VCaP (cell line): ENCODE data around the gene TBC1D22A.

Experiments
- H3K27ac ChIP-seq: fragments of 450-650 bp; 2 replicates; pipeline ENCODE4 v1.5.1; 2017
- TF ChIP-seq, protein P1 (sequence below): fragments of 450-650 bp; conservative IDR thresholded peaks from 2 replicates; pipeline ENCODE4 v1.5.1; 2017; ENCODE audit warnings: mild to moderate bottlenecking, moderate library complexity

The TBC1D22A gene

DNA sequence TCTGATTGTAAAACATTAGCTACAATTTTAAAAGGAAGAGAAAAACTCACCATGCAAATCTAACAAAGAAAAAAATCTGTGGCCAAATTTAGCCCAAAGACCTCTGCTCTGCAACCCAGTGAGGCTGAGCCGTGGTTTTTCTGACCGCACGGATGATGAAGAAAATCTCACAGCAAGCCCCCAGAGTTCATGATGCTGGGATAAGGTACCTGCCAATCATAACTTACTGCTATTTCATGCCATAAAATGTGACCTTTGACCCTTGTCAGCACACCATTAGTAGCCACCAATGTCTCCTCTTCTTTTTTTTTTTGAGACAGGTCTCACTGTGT lies 35.5 kb upstream of the TBC1D22A start:
- H3K27ac ChIP-seq = no peak overlapping the region
- TF ChIP-seq, protein P1, sequence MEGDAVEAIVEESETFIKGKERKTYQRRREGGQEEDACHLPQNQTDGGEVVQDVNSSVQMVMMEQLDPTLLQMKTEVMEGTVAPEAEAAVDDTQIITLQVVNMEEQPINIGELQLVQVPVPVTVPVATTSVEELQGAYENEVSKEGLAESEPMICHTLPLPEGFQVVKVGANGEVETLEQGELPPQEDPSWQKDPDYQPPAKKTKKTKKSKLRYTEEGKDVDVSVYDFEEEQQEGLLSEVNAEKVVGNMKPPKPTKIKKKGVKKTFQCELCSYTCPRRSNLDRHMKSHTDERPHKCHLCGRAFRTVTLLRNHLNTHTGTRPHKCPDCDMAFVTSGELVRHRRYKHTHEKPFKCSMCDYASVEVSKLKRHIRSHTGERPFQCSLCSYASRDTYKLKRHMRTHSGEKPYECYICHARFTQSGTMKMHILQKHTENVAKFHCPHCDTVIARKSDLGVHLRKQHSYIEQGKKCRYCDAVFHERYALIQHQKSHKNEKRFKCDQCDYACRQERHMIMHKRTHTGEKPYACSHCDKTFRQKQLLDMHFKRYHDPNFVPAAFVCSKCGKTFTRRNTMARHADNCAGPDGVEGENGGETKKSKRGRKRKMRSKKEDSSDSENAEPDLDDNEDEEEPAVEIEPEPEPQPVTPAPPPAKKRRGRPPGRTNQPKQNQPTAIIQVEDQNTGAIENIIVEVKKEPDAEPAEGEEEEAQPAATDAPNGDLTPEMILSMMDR = no peak

DNA sequence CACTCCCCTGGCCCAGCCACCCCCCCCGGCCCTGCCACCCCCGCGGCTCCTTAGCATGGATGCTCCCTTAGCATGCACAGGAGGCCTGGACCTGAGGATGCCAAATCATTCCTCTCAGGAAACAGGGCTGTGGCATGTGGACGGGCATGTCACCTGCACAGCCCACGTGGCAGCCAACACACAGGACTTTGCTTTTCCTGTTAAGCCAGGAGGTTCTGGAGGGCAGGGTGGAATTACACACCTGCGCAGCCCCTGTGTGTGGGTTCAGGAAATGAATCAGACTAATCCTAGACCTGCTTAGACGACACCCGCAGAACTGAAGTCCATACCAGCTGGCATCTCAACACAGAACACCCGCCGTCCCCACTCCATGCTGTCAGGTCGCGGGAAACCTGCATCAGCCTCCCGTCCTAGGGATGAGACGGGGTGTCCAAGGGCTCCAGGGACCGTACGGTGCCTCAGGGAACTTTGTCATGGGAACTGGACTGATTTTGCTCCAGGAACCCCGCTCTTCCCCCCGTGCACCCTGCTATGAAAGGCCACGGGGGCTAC lies 34.6 kb upstream of the TBC1D22A start:
- H3K27ac ChIP-seq = no peak overlapping the region
- TF ChIP-seq, protein P1 = no peak

DNA sequence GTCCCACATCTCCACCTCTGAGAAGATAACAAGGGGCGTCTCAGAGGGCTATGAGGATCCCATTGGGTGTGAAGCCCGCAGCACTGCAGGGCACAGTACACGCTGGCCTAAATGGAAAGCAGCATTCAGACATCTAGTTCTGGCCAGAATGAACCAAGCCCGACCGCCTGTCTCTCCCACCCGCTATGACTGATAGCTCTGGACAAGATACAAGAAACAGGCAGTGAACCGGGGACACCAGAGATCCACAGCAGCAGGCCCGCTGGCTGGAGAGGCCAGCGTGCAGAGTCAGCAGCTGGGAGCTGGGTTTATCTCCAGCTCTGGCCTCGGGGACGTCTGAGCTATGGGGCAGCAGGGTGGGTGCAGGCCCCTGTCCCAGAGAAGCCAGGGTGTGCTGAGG lies 34.0 kb upstream of the TBC1D22A start:
- TF ChIP-seq, protein P1 = no peak
- H3K27ac ChIP-seq = no peak overlapping the region

DNA sequence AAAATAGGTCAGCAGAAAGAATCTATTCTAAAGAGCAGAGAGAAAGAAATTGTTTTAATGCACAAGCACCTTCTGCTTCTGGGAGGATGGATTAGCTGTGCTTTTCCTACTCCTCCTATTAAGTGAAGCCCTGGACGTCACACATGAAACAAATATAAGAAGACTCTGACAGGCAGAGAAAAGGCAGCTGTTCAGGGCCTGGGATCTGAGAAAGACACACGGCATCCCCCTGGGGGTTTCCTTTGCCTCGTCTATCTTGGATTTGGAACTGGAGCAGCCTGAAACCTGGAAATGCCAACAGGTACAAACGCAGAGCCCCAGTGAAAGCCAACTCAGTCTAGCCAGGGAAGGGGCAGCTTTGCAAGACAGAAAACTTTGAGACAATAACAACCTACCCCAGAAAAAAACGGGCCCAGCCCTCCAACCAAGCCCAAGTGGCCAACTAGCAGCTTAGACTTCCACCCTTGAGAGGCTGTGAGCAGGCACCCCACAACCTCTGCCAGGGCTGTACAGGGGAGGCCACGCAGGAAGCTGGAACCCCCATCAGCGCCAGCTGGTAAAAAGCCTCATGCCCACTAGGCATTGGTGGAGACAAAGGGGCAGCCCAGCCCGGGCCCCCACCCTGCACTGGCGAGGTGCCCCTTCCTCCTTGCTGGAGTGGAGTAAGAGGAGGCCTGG lies 31.7 kb upstream of the TBC1D22A start:
- TF ChIP-seq, protein P1 = no peak
- H3K27ac ChIP-seq = peak overlapping the region; percentile 49; the same call in 1 of the 2 replicates

DNA sequence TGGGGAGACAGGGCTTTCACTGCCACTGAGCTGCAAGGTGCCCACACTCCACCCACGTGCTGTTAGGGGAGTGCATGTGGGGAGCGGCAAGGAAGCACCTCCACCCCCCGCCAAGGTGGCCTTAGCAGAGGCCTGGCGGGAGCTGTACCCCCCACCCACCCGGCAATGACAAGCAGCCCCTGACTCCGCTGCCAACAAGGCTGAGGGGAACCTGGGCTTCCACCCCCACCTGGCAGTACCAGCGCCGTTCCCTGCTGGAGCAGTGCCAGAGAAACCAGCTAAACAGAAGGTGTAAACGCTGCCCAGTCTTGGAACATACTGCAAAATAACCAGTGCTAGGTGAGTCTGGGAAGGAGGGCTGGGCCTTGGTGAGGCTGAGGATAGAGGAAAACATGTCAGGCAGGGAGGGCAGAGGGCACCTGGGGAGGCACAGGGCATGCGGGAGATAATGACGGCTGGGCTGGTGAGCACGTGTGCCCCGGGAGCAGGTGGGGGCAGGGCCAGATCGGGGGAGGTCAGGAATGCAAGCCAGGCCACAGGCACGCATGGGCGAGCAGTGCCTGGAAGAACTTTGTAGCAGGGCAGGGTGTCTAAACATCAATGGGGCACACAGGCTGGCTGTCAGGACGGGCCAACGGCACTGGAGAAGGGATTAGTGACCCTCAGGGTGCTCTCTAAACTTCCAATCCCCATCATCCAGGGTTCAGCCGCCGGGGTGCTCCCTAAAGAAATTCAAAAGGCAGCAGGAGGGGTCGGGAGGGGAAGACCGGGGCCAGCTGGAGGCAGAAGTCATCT lies 31.0 kb upstream of the TBC1D22A start:
- TF ChIP-seq, protein P1 = no peak
- peak overlapping the region; percentile 49; the same call in 1 of the 2 replicates for H3K27ac ChIP-seq

DNA sequence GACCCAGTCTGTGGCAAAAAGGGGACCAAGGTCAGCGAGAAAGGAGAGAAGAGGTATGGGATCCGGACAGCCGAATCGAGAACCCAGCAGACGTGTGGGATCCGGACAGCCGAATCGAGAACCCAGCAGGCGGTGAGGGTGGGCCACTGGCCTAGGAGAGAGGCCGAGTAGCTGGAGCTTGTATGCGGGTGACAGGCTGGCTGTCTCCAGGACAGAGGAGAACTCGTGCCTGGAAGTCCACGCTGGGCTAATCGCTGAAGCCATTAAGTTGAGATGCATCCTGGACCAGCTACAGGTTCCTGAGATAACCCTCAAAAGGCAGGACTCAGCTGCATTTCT lies 30.4 kb upstream of the TBC1D22A start:
- TF ChIP-seq, protein P1 = no peak
- peak overlapping the region; percentile 49; the same call in 1 of the 2 replicates for H3K27ac ChIP-seq

DNA sequence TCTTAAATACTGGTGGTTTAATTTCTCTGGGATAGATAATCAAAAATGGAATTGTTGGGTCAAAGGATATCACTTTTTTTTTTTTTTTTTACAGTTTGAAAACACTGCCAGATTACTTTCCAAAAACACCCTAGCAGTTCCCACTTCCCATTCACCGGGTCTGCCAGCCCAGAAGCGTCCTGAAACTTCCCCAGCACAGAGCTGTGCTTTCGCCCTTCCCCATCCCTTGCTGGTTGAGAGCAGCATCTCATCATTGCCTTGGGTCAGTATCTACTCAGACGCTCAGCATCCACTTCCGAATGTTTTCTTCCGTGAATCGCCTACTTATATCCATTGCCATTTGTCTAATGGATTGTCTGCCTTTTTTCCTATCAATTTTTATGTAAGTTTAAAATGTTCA lies 29.9 kb upstream of the TBC1D22A start:
- TF ChIP-seq, protein P1 = no peak
- H3K27ac ChIP-seq = no peak overlapping the region

DNA sequence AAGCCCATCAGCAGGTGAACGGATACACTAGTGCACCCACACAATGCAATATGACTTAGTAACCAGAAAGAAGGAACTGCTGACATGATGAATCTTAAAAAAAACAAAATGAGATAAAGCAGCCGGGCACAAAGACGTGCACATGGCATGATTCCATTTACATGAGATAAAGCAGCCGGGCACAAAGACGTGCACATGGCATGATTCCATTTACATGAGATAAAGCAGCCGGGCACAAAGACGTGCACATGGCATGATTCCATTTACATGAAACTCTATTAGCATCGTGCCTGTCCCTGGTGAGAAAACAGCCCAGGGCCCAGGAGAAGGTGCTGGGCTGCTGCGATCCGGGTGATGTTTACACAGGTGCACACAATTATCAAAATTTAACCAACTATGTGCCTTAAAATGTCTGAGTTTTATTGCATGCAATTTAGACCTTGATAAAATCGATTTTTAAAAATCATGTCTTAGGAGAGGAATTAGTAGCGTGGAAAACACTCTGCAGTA lies 28.2 kb upstream of the TBC1D22A start:
- peak overlapping the region; percentile 71 for H3K27ac ChIP-seq
